ENCODE results near the gene NRXN2. TPM values are rescaled to one million over a fixed set of nuclear protein-coding genes. Genes with fewer than 3 reads are reported as not detected.

Gene NRXN2
- total RNA-seq, 1 donor: 5.2 TPM

GRCh38 chr11:64650923-64651523 is 72.0 kb downstream of the NRXN2 start:
- DNase-seq (ENCODE audit: low read depth): peak; percentile 18
- TF ChIP-seq, protein P1, sequence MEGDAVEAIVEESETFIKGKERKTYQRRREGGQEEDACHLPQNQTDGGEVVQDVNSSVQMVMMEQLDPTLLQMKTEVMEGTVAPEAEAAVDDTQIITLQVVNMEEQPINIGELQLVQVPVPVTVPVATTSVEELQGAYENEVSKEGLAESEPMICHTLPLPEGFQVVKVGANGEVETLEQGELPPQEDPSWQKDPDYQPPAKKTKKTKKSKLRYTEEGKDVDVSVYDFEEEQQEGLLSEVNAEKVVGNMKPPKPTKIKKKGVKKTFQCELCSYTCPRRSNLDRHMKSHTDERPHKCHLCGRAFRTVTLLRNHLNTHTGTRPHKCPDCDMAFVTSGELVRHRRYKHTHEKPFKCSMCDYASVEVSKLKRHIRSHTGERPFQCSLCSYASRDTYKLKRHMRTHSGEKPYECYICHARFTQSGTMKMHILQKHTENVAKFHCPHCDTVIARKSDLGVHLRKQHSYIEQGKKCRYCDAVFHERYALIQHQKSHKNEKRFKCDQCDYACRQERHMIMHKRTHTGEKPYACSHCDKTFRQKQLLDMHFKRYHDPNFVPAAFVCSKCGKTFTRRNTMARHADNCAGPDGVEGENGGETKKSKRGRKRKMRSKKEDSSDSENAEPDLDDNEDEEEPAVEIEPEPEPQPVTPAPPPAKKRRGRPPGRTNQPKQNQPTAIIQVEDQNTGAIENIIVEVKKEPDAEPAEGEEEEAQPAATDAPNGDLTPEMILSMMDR (IDR thresholded peaks at IDR 0.05; ENCODE audit: insufficient read depth, low read depth, low read length): peak; percentile 57
- no peak overlapping the region for H3K4me3 ChIP-seq (ENCODE audit: low read depth, low read length)

GRCh38 chr11:64649291-64649697 is 73.7 kb downstream of the NRXN2 start:
- DNase-seq (ENCODE audit: low read depth): peak; percentile 16
- H3K4me3 ChIP-seq (ENCODE audit: low read depth, low read length): no peak overlapping the region
- TF ChIP-seq, protein P1 (IDR thresholded peaks at IDR 0.05; ENCODE audit: insufficient read depth, low read depth, low read length): peak; percentile 56

GRCh38 chr11:64648551-64648950 is 74.4 kb downstream of the NRXN2 start:
- no peak overlapping the region for H3K4me3 ChIP-seq (ENCODE audit: low read depth, low read length)
- TF ChIP-seq, protein P1 (IDR thresholded peaks at IDR 0.05; ENCODE audit: insufficient read depth, low read depth, low read length): no peak
- DNase-seq (ENCODE audit: low read depth): no peak

DNA sequence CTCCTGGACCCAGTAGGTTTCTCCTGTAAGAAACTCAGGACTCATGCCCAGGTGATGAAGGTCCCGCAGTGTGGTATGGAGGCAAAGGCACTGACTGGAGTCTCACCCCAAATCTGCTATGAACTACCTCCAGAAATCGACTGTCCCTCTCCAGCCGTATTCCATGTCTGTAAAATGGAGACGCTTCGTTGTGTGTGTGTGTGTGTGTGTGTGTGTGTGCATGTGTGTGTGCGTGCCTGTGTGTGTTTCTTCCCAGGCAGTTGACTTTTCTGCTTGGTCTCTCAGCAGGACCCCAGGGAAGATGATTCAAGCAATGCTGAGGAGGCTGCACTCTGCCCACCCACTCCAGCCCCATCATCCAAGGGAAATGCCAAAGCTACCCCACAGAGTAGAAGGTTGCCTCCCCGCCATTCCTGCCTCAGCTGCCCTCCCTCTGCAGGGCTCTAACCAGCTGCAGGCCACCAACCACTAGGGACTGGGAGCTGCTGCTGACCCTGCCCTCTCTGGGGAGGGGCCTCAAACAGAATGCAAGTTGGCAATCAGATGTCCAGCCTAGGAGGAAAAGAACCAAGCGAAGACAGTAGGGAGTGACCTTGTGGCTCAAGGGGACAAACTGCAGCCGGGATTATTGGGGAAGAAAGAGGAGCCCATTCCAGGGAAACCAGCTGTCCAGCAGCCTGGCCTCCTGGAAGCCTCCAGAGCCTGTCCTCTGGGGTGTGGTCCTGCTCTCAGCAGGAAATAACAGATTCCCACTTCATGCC is 75.8 kb downstream of the NRXN2 start:
- DNase-seq (ENCODE audit: low read depth): no peak
- TF ChIP-seq, protein P1 (IDR thresholded peaks at IDR 0.05; ENCODE audit: insufficient read depth, low read depth, low read length): no peak
- H3K4me3 ChIP-seq (ENCODE audit: low read depth, low read length): no peak overlapping the region

DNA sequence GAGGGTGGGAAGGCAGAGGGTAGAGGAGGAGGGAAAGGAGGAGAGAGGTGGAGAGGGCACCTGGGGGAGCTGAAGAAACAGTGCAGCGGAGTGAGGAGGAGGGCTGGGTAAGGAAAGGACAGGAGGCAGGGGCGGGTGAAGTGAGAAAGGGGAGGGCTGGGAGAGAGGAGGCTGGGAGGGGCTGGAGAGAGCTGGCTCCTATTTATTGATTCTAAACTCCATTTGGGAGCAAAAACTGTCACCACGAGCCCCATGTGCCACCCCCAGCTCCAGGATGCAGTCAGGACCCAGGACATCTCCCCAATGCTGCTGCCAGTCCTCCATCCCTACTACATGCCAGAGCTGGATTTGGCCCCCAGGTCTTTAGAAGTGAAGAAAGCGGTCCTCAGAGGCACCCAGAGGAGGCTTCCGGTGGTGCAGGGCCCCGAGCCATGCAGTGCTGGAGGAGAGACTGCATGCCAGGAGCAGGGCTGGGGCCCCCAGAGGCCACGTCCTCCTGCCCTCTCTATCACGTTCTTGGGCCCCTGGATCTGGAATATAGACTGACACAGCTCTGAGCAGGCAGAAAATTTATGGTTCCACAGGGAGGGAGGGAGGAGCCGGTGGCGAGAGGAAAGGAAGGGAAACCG is 78.2 kb downstream of the NRXN2 start:
- TF ChIP-seq, protein P1 (IDR thresholded peaks at IDR 0.05; ENCODE audit: insufficient read depth, low read depth, low read length): peak; percentile 7
- H3K4me3 ChIP-seq (ENCODE audit: low read depth, low read length): no peak overlapping the region
- DNase-seq (ENCODE audit: low read depth): no peak

DNA sequence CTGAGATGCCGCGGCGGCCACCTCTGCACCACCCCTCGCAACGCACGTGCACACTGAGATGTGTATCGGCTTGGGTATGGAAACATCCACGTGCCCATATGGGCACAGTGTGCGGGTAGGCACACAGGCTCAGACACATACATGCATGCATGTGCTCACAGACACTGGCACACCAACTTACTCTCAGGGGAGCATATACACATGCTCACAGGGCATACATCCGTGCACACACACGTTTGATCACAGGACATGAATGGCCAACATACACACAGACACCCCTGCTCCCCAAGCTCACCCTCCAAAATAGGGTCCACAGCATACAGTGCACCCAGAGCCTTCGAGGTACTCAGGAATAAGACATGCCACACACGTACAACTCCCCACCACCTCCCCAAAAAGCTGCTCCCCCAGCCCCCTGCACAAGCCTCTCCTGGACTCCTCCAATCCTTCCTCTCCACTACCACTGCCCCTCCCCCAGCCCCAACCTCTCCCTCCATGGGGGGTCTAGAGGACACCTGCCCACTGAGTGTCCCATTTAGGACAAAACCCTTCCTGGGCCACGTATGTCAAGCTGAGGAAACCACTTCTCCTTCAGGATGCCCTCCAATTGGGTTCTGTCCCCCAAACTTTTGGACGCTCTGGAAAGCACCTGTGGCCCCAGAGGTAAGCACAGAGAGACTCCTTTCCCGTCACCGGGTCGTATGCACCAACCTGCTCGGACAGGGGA is 78.9 kb downstream of the NRXN2 start:
- TF ChIP-seq, protein P1 (IDR thresholded peaks at IDR 0.05; ENCODE audit: insufficient read depth, low read depth, low read length): no peak
- H3K4me3 ChIP-seq (ENCODE audit: low read depth, low read length): no peak overlapping the region
- DNase-seq (ENCODE audit: low read depth): no peak
